Parathyroid adenoma (tissue), 2 donors: ENCODE data around the gene ZNF552.
"Not testable (repeated sequence)": the region's sequence is repeated elsewhere in the genome, so short reads cannot be mapped to it uniquely, and the experiment has no call there.

ENCODE experiments used
- H2AFZ ChIP-seq: fragments of 300-600 bp; sonication (generic); one replicate; pipeline ENCODE4 v1.7.0; 2017; ENCODE audit warnings: antibody characterized with exemption, mild to moderate bottlenecking
- H3K27ac ChIP-seq: fragments of 300-600 bp; sonication (generic); one replicate; pipeline ENCODE4 v1.7.0; 2017
- H3K27me3 ChIP-seq: fragments of 300-600 bp; sonication (generic); one replicate; pipeline ENCODE4 v1.7.0; 2017; ENCODE audit warnings: low read length; ENCODE audit not compliant: control insufficient read depth, insufficient read depth
- H3K36me3 ChIP-seq: fragments of 300-600 bp; sonication (generic); one replicate; pipeline ENCODE4 v1.7.0; 2017; ENCODE audit warnings: low read length; ENCODE audit not compliant: control insufficient read depth, insufficient read depth
- H3K4me1 ChIP-seq: fragments of 300-600 bp; sonication (generic); one replicate; pipeline ENCODE4 v1.7.0; 2017; ENCODE audit warnings: control low read depth
- H3K4me2 ChIP-seq: fragments of 300-600 bp; sonication (generic); one replicate; pipeline ENCODE4 v1.7.0; 2017; ENCODE audit warnings: low read length
- H3K4me3 ChIP-seq: fragments of 300-600 bp; sonication (generic); one replicate; pipeline ENCODE4 v1.7.0; 2017; ENCODE audit warnings: low read depth, low read length
- H3K79me2 ChIP-seq: fragments of 300-600 bp; sonication (generic); one replicate; pipeline ENCODE4 v1.7.0; 2017; ENCODE audit warnings: control low read depth
- H3K9ac ChIP-seq: fragments of 300-600 bp; sonication (generic); one replicate; pipeline ENCODE4 v1.7.0; 2017; ENCODE audit warnings: mild to moderate bottlenecking
- H3K9me3 ChIP-seq: fragments of 300-600 bp; sonication (generic); one replicate; pipeline ENCODE4 v1.7.0; 2017; ENCODE audit warnings: low read length; ENCODE audit not compliant: control insufficient read depth
- CTCF ChIP-seq: fragments of 300-600 bp; sonication (generic); IDR thresholded peaks from one replicate; pipeline ENCODE4 v1.7.0; 2017; ENCODE audit warnings: antibody characterized with exemption, mild to moderate bottlenecking
- donor health status: primary hyperparathyroidism.

Gene ZNF552

GRCh38 chr19:57813919-57814504 lies 701 bp downstream of the ZNF552 start:
- Histone ChIP-seq H3K36me3 (no peaks in the 10 kb centered on the region), H3K27ac (peak overlapping the region; percentile 78), H3K4me1 (peaks cover 13% of the 10 kb centered on the region), H3K9ac (peak overlapping the region; percentile 1), H2AFZ (peak overlapping the region; percentile 87), H3K79me2 (peaks cover 16% of the 10 kb centered on the region), H3K4me3 (peak overlapping the region; percentile 94), H3K4me2 (peak overlapping the region; percentile 92), H3K9me3 (no peaks in the 10 kb centered on the region), H3K27me3 (no peaks in the 10 kb centered on the region)
- TF ChIP-seq CTCF: no peak

GRCh38 chr19:57812975-57813820 lies 1.5 kb downstream of the ZNF552 start:
- H3K4me3 ChIP-seq: peak overlapping the region; percentile 94
- H3K9me3 ChIP-seq, H2AFZ ChIP-seq, H3K9ac ChIP-seq, H3K36me3 ChIP-seq, H3K27me3 ChIP-seq: not testable (repeated sequence)
- H3K4me2 ChIP-seq: peak overlapping the region; percentile 92
- peaks cover 18% of the 10 kb centered on the region for H3K79me2 ChIP-seq
- H3K27ac ChIP-seq: peak overlapping the region; percentile 78
- peaks cover 13% of the 10 kb centered on the region for H3K4me1 ChIP-seq

- peaks cover 13% of the 10 kb centered on the region for H3K4me1 ChIP-seq
- no peaks in the 10 kb centered on the region for H3K27me3 ChIP-seq
- peaks cover 18% of the 10 kb centered on the region for H3K79me2 ChIP-seq
- no peak overlapping the region for H3K4me3 ChIP-seq
- no peaks in the 10 kb centered on the region for H3K36me3 ChIP-seq
- H3K9me3 ChIP-seq: no peaks in the 10 kb centered on the region
- no peak overlapping the region for H3K4me2 ChIP-seq
- H3K9ac ChIP-seq: no peak overlapping the region
- H2AFZ ChIP-seq: no peak overlapping the region
- H3K27ac ChIP-seq: no peak overlapping the region
- TF ChIP-seq CTCF: no peak
Measured at GRCh38 chr19:57812226-57812625, 2.5 kb downstream of the ZNF552 start.

GRCh38 chr19:57810410-57811295 lies 4.1 kb downstream of the ZNF552 start:
- not testable (repeated sequence) for H3K27ac ChIP-seq, H3K36me3 ChIP-seq, H3K4me3 ChIP-seq, H3K9me3 ChIP-seq, H2AFZ ChIP-seq, H3K9ac ChIP-seq, H3K27me3 ChIP-seq
- H3K4me1 ChIP-seq: peaks cover 13% of the 10 kb centered on the region
- H3K79me2 ChIP-seq: peaks cover 30% of the 10 kb centered on the region
- peak overlapping the region; percentile 31 for H3K4me2 ChIP-seq

GRCh38 chr19:57807541-57807940 lies 7.2 kb downstream of the ZNF552 start:
- no peak for TF ChIP-seq CTCF
- Histone ChIP-seq H3K9ac (no peak overlapping the region), H3K27ac (no peak overlapping the region), H3K36me3 (no peaks in the 10 kb centered on the region), H3K27me3 (no peaks in the 10 kb centered on the region), H3K4me2 (no peak overlapping the region), H3K79me2 (peaks cover 31% of the 10 kb centered on the region), H3K4me1 (peaks cover 10% of the 10 kb centered on the region), H3K4me3 (no peak overlapping the region), H2AFZ (no peak overlapping the region), H3K9me3 (no peaks in the 10 kb centered on the region)
